Measurements from ENCODE around the gene NATD1. TPM values are rescaled to one million over a fixed set of nuclear protein-coding genes. Genes with fewer than 3 reads are reported as not detected.

The NATD1 gene
- total RNA-seq, 1 donor from 2014 or later = 4.2 TPM

DNA sequence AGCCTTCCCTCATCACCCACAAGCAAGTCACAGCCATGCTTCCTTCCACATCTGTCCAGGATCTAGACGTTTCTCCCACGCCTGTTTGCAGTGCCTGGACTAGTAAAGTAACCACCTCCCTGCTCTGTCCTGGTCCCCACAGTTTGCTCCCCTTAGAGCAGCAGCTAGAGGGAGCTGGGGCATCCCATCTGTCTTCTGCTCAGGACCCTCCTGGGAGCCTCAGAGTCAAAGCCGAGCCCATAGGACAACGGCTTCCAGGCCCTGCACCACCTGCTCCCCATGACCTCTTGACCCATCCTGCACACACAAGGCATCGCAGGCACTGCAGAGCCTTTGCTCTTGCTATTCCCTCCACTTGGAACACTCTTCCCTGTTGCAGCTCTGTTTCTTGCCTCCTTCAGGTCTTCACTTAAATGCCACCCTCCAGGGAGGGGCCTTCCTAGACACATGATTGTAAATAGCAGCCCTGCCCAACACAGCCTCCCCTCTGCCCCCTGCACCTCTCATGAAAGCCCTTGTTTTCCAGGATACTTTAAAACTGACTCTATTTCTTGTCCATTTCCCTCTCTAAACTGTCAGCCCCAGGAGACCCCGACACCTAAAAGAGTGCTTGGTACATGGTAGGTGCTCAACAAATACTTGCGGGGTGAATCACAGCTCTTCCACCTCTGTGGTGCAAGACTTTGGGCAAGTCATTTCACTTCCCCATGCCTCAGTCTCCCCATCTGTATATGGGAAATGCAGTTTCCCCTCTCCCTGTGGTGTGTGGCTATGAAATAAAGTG, 3.1 kb downstream of the NATD1 start:
- no peak overlapping the region for H3K27ac ChIP-seq
- H3K9me3 ChIP-seq = no peaks in the 10 kb centered on the region
- no peak for DNase-seq (ENCODE audit: extremely low spot score in 2 of 2)
- intact Hi-C loops (cut with DNase I) = loop anchor here (10.0 kb wide), 1 partner anchor 255 kb away; no protein-coding TSS in a partner anchor
- H3K4me3 ChIP-seq = no peak overlapping the region
- no peaks in the 10 kb centered on the region for H3K36me3 ChIP-seq
- H3K4me1 ChIP-seq = peaks cover 32% of the 10 kb centered on the region
- H3K27me3 ChIP-seq = no peaks in the 10 kb centered on the region
- TF ChIP-seq CTCF (IDR thresholded peaks at IDR 0.05) (no peak), POLR2A (IDR thresholded peaks at IDR 0.05) (no peak), POLR2AphosphoS5 (IDR thresholded peaks at IDR 0.05; ENCODE audit: insufficient read depth in 1 of 2, low read depth in 1 of 2) (no peak)

DNA sequence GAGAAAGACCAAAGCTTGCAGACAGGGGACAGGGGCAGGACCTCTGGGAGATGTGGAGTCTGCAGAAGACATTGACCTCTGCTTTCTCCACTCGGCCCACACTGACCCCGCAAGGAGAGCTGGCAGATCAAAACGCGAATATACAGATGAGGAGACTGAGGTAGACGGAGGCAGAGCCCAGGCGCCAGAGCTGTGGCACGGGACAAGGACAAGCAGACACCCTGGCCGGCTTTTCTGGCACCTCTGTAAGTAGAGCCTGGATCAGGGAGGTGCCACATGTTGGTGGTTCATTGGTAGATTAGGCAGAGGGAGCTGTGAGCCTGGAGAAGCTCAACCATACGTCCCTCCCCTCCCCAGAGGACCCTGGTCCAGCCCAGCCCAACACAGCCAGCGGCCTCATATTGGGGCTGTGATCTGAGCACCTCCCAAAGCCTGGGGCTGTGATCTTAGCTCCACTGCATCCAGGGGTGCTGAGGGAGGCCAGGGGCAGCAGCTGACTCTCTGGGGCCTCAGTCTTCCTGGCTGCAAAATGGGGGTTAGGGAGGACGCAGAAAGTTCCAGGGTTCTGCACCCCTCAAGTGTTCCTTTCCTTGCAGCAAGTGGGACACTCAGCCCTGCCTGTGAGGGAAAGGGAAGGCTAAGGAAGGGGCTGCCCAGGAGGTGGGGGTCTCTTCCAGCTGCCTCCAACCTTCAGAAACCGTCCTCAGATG, 4.0 kb downstream of the NATD1 start:
- Histone ChIP-seq H3K27me3 (no peaks in the 10 kb centered on the region), H3K4me3 (no peak overlapping the region), H3K36me3 (no peaks in the 10 kb centered on the region), H3K4me1 (peaks cover 32% of the 10 kb centered on the region), H3K9me3 (no peaks in the 10 kb centered on the region), H3K27ac (no peak overlapping the region)
- TF ChIP-seq POLR2A (IDR thresholded peaks at IDR 0.05) (no peak), CTCF (IDR thresholded peaks at IDR 0.05) (no peak), POLR2AphosphoS5 (IDR thresholded peaks at IDR 0.05; ENCODE audit: insufficient read depth in 1 of 2, low read depth in 1 of 2) (no peak)
- intact Hi-C loops (cut with DNase I) = no loop called here
- no peak for DNase-seq (ENCODE audit: extremely low spot score in 2 of 2)

GRCh38 chr17:21248500-21248899, 4.7 kb downstream of the NATD1 start:
- H3K27me3 ChIP-seq = no peaks in the 10 kb centered on the region
- DNase-seq (ENCODE audit: extremely low spot score in 2 of 2) = no peak
- intact Hi-C loops (cut with DNase I) = no loop called here
- no peak for TF ChIP-seq POLR2A (IDR thresholded peaks at IDR 0.05)
- no peaks in the 10 kb centered on the region for H3K9me3 ChIP-seq
- peaks cover 26% of the 10 kb centered on the region for H3K4me1 ChIP-seq
- H3K36me3 ChIP-seq = no peaks in the 10 kb centered on the region
- H3K27ac ChIP-seq = no peak overlapping the region
- no peak overlapping the region for H3K4me3 ChIP-seq

DNA sequence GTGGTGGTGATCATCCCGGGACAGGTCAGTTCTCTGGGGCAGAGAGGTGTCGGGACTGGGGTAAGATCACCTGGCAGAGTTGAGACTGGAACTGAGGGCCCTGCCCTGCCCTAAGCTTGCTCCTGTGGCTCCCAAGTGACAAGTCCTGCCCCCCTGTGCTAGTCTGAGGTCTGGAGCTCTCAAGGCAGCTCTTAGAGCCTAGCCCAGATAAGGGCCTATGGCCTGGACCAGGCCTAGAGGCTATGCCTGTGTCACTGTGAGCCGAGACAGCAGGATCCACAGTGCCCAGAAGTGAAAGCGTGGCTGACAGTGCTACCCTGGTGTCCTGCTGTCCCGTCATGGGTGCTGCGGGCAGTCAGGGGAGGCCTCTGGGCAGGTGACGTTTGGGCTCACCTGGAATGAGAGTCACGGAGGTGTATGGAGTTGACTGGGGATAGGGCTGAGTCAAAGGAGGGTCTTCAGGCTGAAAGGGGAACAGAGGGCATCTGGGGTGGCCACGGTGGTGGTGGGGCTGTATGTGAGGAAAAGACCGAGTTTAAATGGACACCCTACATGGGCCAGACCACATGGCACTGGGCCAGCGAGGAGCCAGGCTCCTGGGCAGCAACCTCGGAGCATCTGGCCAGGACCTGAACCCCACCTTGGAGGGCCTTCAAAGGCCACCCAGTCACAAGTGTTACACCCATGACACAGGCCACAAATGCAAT, 5.5 kb downstream of the NATD1 start:
- Histone ChIP-seq H3K27me3 (no peaks in the 10 kb centered on the region), H3K4me3 (no peak overlapping the region), H3K27ac (no peak overlapping the region), H3K9me3 (no peaks in the 10 kb centered on the region), H3K4me1 (peaks cover 26% of the 10 kb centered on the region), H3K36me3 (no peaks in the 10 kb centered on the region)
- DNase-seq (ENCODE audit: extremely low spot score in 2 of 2) = no peak
- no peak for TF ChIP-seq CTCF (IDR thresholded peaks at IDR 0.05)
- TF ChIP-seq POLR2AphosphoS5 (IDR thresholded peaks at IDR 0.05; ENCODE audit: insufficient read depth in 1 of 2, low read depth in 1 of 2) = no peak
- TF ChIP-seq POLR2A (IDR thresholded peaks at IDR 0.05) = no peak
- intact Hi-C loops (cut with DNase I) = no loop called here

DNA sequence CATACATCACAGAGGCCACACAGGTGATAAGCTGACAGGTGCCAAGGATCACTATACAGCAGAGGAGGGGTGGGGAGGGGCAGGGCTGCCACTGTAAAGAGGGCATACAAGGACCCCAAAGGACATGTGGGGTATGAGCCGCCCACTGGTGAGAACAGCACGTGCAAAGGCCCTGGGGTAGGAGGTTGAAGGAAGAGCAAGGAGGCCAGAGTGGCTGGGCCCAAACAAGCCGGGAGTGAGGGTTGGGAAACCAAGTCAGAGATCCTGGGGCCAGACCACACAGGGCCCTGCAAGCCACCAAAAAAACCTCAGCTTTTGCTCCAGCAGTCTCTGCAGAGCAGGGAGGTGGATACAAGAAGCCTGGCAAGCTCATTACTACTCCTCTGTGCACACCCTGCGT, 6.5 kb downstream of the NATD1 start:
- no peak overlapping the region for H3K4me3 ChIP-seq
- no peak overlapping the region for H3K27ac ChIP-seq
- H3K27me3 ChIP-seq = no peaks in the 10 kb centered on the region
- TF ChIP-seq POLR2A (IDR thresholded peaks at IDR 0.05) (no peak), CTCF (IDR thresholded peaks at IDR 0.05) (no peak), POLR2AphosphoS5 (IDR thresholded peaks at IDR 0.05; ENCODE audit: insufficient read depth in 1 of 2, low read depth in 1 of 2) (no peak)
- H3K36me3 ChIP-seq = no peaks in the 10 kb centered on the region
- DNase-seq (ENCODE audit: extremely low spot score in 2 of 2) = no peak
- intact Hi-C loops (cut with DNase I) = no loop called here
- no peaks in the 10 kb centered on the region for H3K9me3 ChIP-seq
- H3K4me1 ChIP-seq = peaks cover 26% of the 10 kb centered on the region
